ENCODE data around the gene MTARC1.
A peak's percentile ranks its signal among the peaks of the same experiment; 100 is the strongest.

MTARC1 gene

DNA sequence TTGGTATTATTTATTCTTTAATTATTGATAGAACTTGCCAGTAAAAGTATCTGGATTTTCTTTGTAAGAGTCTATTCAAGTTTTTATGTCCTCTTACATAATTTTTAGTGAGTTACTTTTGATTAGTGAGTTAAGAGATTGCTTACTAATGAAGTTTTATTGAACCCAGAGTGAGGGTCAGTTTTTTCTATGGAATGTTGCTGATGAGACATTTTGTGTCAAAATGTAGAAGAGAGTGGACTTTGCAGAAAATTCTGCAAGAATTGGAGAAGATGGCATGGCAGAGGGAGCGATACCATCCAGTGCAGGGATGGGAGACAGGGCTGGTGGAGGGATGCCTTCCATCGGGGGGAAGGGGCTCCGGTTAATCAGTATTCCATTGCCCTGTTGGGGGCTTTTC is 27.6 kb upstream of the MTARC1 start:
- H3K4me2 ChIP-seq (ENCODE audit: low read length) = peak overlapping the region; percentile 32
- H3K4me3 ChIP-seq (ENCODE audit: low read depth, low read length) = no peak overlapping the region
- H3K27ac ChIP-seq = peak overlapping the region; percentile 85
- H3K9ac ChIP-seq = no peak overlapping the region
- peaks cover 71% of the 10 kb centered on the region for H3K4me1 ChIP-seq
- H2AFZ ChIP-seq = no peak overlapping the region
- TF ChIP-seq CTCF (IDR thresholded peaks at IDR 0.05) = no peak
- no peaks in the 10 kb centered on the region for H3K9me3 ChIP-seq (ENCODE audit: control insufficient read depth, low read length)
- no peaks in the 10 kb centered on the region for H3K27me3 ChIP-seq (ENCODE audit: control insufficient read depth, insufficient read depth, low read length)
- H3K36me3 ChIP-seq (ENCODE audit: control insufficient read depth, insufficient read depth, low read length) = no peaks in the 10 kb centered on the region
- H3K79me2 ChIP-seq = peaks cover 9% of the 10 kb centered on the region

GRCh38 chr1:220761688-220762427 is 24.9 kb upstream of the MTARC1 start:
- Histone ChIP-seq H3K36me3 (ENCODE audit: control insufficient read depth, insufficient read depth, low read length) (no peaks in the 10 kb centered on the region), H3K9me3 (ENCODE audit: control insufficient read depth, low read length) (no peaks in the 10 kb centered on the region), H3K4me2 (ENCODE audit: low read length) (no peak overlapping the region), H3K27me3 (ENCODE audit: control insufficient read depth, insufficient read depth, low read length) (no peaks in the 10 kb centered on the region), H3K79me2 (peaks cover 6% of the 10 kb centered on the region), H3K27ac (peak overlapping the region; percentile 49), H3K9ac (no peak overlapping the region), H3K4me1 (peaks cover 52% of the 10 kb centered on the region), H2AFZ (no peak overlapping the region), H3K4me3 (ENCODE audit: low read depth, low read length) (no peak overlapping the region)
- TF ChIP-seq CTCF (IDR thresholded peaks at IDR 0.05) = no peak

GRCh38 chr1:220764757-220765156 is 22.0 kb upstream of the MTARC1 start:
- Histone ChIP-seq H3K4me2 (ENCODE audit: low read length) (no peak overlapping the region), H2AFZ (no peak overlapping the region), H3K79me2 (peaks cover 6% of the 10 kb centered on the region), H3K4me1 (peaks cover 37% of the 10 kb centered on the region), H3K4me3 (ENCODE audit: low read depth, low read length) (no peak overlapping the region), H3K36me3 (ENCODE audit: control insufficient read depth, insufficient read depth, low read length) (no peaks in the 10 kb centered on the region), H3K9me3 (ENCODE audit: control insufficient read depth, low read length) (no peaks in the 10 kb centered on the region), H3K9ac (no peak overlapping the region), H3K27ac (peak overlapping the region; percentile 60), H3K27me3 (ENCODE audit: control insufficient read depth, insufficient read depth, low read length) (no peaks in the 10 kb centered on the region)
- TF ChIP-seq CTCF (IDR thresholded peaks at IDR 0.05) = no peak

- H3K9ac ChIP-seq = no peak overlapping the region
- peak overlapping the region; percentile 49 for H3K27ac ChIP-seq
- no peak overlapping the region for H3K4me3 ChIP-seq (ENCODE audit: low read depth, low read length)
- no peak for TF ChIP-seq CTCF (IDR thresholded peaks at IDR 0.05)
- no peaks in the 10 kb centered on the region for H3K36me3 ChIP-seq (ENCODE audit: control insufficient read depth, insufficient read depth, low read length)
- H2AFZ ChIP-seq = no peak overlapping the region
- H3K79me2 ChIP-seq = no peaks in the 10 kb centered on the region
- no peaks in the 10 kb centered on the region for H3K27me3 ChIP-seq (ENCODE audit: control insufficient read depth, insufficient read depth, low read length)
- H3K4me1 ChIP-seq = peaks cover 22% of the 10 kb centered on the region
- H3K4me2 ChIP-seq (ENCODE audit: low read length) = no peak overlapping the region
- H3K9me3 ChIP-seq (ENCODE audit: control insufficient read depth, low read length) = no peaks in the 10 kb centered on the region
Observed at GRCh38 chr1:220767312-220768125, 19.2 kb upstream of the MTARC1 start.
